ENCODE data around the gene NFIX. TPM values are rescaled to one million over a fixed set of nuclear protein-coding genes. Genes with fewer than 3 reads are reported as not detected.
A peak's percentile ranks its signal among the peaks of the same experiment; 100 is the strongest.

The NFIX gene
- total and polyA plus RNA-seq, 2 donors (not counting 1 experiment from before 2014, with no cell fraction given), result 0.69 to 5.6 TPM

DNA sequence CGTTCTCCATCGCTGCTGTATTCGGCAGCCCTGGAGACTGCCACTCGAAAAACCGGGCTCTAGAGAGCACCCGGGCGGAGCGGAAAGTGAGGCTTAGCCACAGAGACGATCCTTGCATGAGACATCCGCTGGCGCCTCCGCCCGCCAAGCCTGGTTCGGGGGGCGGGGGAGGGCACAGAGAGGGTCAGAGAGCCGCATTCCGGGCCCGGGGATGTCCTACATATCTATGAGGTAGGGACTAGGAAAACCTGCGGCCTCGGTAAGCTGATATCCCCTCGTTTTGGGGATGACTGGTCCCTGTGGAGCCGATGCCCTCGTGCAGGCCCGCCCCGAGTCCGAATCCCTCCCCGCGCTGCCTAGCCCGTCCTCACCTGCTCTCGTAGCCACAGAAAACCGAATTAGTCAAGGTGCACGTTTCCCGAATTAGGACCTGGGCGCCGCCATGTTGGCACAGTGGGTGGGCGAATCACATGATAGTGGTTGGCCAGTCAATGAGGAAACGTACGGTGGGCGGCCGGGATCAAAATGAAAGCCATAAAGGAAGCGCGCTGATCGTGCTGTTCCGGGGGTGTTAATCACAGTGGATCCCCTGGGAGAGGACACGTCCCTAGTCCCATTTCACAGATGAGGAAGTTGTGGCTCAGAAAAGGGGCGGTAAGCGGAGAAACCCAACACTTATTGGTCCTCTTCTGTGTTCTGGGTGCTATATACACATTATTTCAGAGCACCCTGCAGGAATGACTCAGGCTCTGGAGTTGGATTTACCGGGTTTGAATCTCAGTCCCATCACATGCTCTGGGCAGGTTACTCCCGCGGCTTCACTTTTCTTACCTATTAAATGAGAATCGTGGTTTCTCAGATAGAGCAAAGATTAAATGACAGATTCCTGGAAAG lies 121.3 kb downstream of the NFIX start, which contains the start of gene TRMT1:
Gene TRMT1, minus strand, starts transcription at position 459 of the 894 bp plus-strand sequence. Its CDS starts 341 bp downstream, at position 118.
- peaks cover 44% of the 10 kb centered on the region for H3K4me1 Mint-ChIP-seq
- WGBS (ENCODE audit: insufficient coverage), result 0% methylated on average over 45 of the region's 51 CpGs
- H3K4me3 Mint-ChIP-seq, result peak within 1 kb of the TSS; percentile 99
- Histone ChIP-seq H3K79me2 (ENCODE audit: control insufficient read depth, insufficient read depth, low read length) (peaks cover 75% of the 10 kb centered on the region), H3K9me3 (ENCODE audit: control extremely low read depth in 1 of 3, control insufficient read depth in 2 of 3, insufficient read depth in 1 of 3, low read length in 2 of 3) (no peaks in the 10 kb centered on the region), H3K4me3 (ENCODE audit: control extremely low read depth in 1 of 5, extremely low read depth in 1 of 5, insufficient read depth in 1 of 5, low read depth in 2 of 5, low read length in 4 of 5) (peak within 1 kb of the TSS; percentile 77 to 97 (median 85)), H3K9ac (ENCODE audit: low read length) (peak within 1 kb of the TSS; percentile 93), H4K20me1 (ENCODE audit: control insufficient read depth, insufficient read depth, low read length, poor library complexity, severe bottlenecking) (peaks cover 29% of the 10 kb centered on the region), H3K27ac (ENCODE audit: low read length in 2 of 2) (peak within 1 kb of the TSS; percentile 47 to 81), H2AFZ (ENCODE audit: insufficient read depth, low read depth, low read length, poor library complexity, severe bottlenecking) (peak within 1 kb of the TSS; percentile 86), H3K4me2 (replicated peaks; ENCODE audit: low read depth, low read length, poor library complexity, severe bottlenecking) (peak within 1 kb of the TSS; percentile 92), H3K27me3 (replicated peaks in 1 of 4; ENCODE audit: control extremely low read depth in 1 of 4, control insufficient read depth in 3 of 4, insufficient read depth in 4 of 4, low read length in 3 of 4) (no peaks in the 10 kb centered on the region), H3K36me3 (replicated peaks in 1 of 2; ENCODE audit: control extremely low read depth in 1 of 2, control insufficient read depth in 1 of 2, extremely low read depth in 1 of 2, insufficient read depth in 2 of 2, low read length in 1 of 2) (peaks cover 0 to 17% of the 10 kb centered on the region in 2 experiments), H3K4me1 (ENCODE audit: control insufficient read depth in 2 of 2, insufficient read depth in 2 of 2, low read length in 2 of 2) (peaks cover 26 to 40% of the 10 kb centered on the region in 2 donors)
- peak within 1 kb of the TSS; percentile 95 for H3K27ac Mint-ChIP-seq
- no peaks in the 10 kb centered on the region for H3K9me3 Mint-ChIP-seq (ENCODE audit: insufficient read depth)
- no peaks in the 10 kb centered on the region for H3K27me3 Mint-ChIP-seq
- CTCF ChIA-PET, result interaction anchor here (0.7 to 3.2 kb wide), 11 partner anchors 11 to 175 kb away, joined by 4 to 31 read pairs (median 11); no protein-coding TSS in a partner anchor
- intact Hi-C loops (cut with micrococcal nuclease), result loop anchor here (1.0 to 5.0 kb wide), 2 partner anchors 12 to 91 kb away; no protein-coding TSS in a partner anchor
- ATAC-seq (ENCODE audit: low read depth) (peak; percentile 72), DNase-seq (peak; percentile 93)
- POLR2A ChIA-PET, result interaction anchor here (0.8 to 4.8 kb wide), 7 partner anchors 12 to 42 kb away, joined by 3 to 80 read pairs (median 22); partner anchors contain the start of genes IER2, LYL1 and STX10
- TF ChIP-seq EZH2 (IDR thresholded peaks at IDR 0.05; ENCODE audit: borderline replicate concordance, insufficient read depth, low read depth, low read length, poor library complexity, severe bottlenecking), result no peak
- TF ChIP-seq CTCF (IDR thresholded peaks at IDR 0.05), result no peak
